HepG2 (cell line): ENCODE data around the gene TXNRD2. TPM values are rescaled to one million over a fixed set of nuclear protein-coding genes. Genes with fewer than 3 reads are reported as not detected.

Source experiments
- CENPT ChIP-seq: sonication (generic); formaldehyde crosslinking; IDR thresholded peaks from 2 replicates; pipeline ENCODE4 v1.8.0; 2022; ENCODE audit warnings: low read depth, mild to moderate bottlenecking, moderate library complexity, missing genetic modification reagents
- EED ChIP-seq: sonication (generic); formaldehyde crosslinking; IDR thresholded peaks from 2 replicates; pipeline ENCODE4 v1.5.0; 2020; ENCODE audit warnings: mild to moderate bottlenecking, missing genetic modification reagents
- GFI1 ChIP-seq: sonication (generic); formaldehyde crosslinking; IDR thresholded peaks from 2 replicates; pipeline ENCODE4 v1.5.0; 2020; ENCODE audit warnings: missing genetic modification reagents, mild to moderate bottlenecking, borderline replicate concordance
- HNRNPH1 ChIP-seq: fragments of 200-400 bp; formaldehyde crosslinking; optimal IDR thresholded peaks from 2 replicates; pipeline ENCODE3; 2017; ENCODE audit warnings: mild to moderate bottlenecking, low read depth, low read length
- REXO4 ChIP-seq: sonication (generic); formaldehyde crosslinking; IDR thresholded peaks from 2 replicates; pipeline ENCODE4 v1.8.0; 2022; ENCODE audit warnings: missing genetic modification reagents, mild to moderate bottlenecking, borderline replicate concordance
- RXRB ChIP-seq: IDR thresholded peaks from 2 replicates; pipeline ENCODE4 v1.6.1; 2016; ENCODE audit warnings: borderline replicate concordance, missing genetic modification reagents, missing compliant biosample characterization
- SP2 ChIP-seq: sonication (generic); formaldehyde crosslinking; IDR thresholded peaks from 2 replicates; pipeline ENCODE4 v1.5.1; 2020; ENCODE audit warnings: mild to moderate bottlenecking, missing genetic modification reagents
- STAG1 ChIP-seq: sonication (generic); formaldehyde crosslinking; IDR thresholded peaks from 2 replicates; pipeline ENCODE4 v1.4.0; 2020; ENCODE audit warnings: missing genetic modification reagents
- TBX2 ChIP-seq: sonication (generic); formaldehyde crosslinking; IDR thresholded peaks from 2 replicates; pipeline ENCODE4 v1.5.0; 2020; ENCODE audit warnings: missing genetic modification reagents, mild to moderate bottlenecking, borderline replicate concordance
- TCF12 ChIP-seq, 2 experiments: fragments of 450-650 bp in 1 of 2; sonication (generic) in 1 of 2; formaldehyde crosslinking in 1 of 2; IDR thresholded peaks; 2 replicates each; pipeline versions ENCODE4 v1.6.1 to v1.8.0; 2017 to 2022; ENCODE audit warnings: antibody characterized with exemption in 1 of 2, mild to moderate bottlenecking in 1 of 2, missing genetic modification reagents in 1 of 2, moderate library complexity in 1 of 2
- ZFP37 ChIP-seq: sonication (generic); formaldehyde crosslinking; IDR thresholded peaks from 2 replicates; pipeline ENCODE4 v1.4.0; 2020; ENCODE audit warnings: missing genetic modification reagents, borderline replicate concordance
- ZNF296 ChIP-seq: sonication (generic); formaldehyde crosslinking; conservative IDR thresholded peaks from 2 replicates; pipeline ENCODE4 v1.5.0; 2020; ENCODE audit warnings: mild to moderate bottlenecking, missing genetic modification reagents
- ZNF335 ChIP-seq: sonication (generic); formaldehyde crosslinking; IDR thresholded peaks from 2 replicates; pipeline ENCODE4 v1.4.0; 2020; ENCODE audit warnings: missing genetic modification reagents
- ZNF446 ChIP-seq: sonication (generic); formaldehyde crosslinking; IDR thresholded peaks from 2 replicates; pipeline ENCODE4 v1.5.0; 2020; ENCODE audit warnings: mild to moderate bottlenecking, missing genetic modification reagents
- ZNF552 ChIP-seq: sonication (generic); formaldehyde crosslinking; IDR thresholded peaks from 2 replicates; pipeline ENCODE4 v1.9.0; 2022; ENCODE audit warnings: missing genetic modification reagents, mild to moderate bottlenecking, borderline replicate concordance
- ZNF883 ChIP-seq: sonication (generic); formaldehyde crosslinking; IDR thresholded peaks from 2 replicates; pipeline ENCODE4 v1.5.1; 2020; ENCODE audit warnings: mild to moderate bottlenecking, missing genetic modification reagents; ENCODE audit errors: not compliant biosample characterization
- ZSCAN12 ChIP-seq: sonication (generic); formaldehyde crosslinking; IDR thresholded peaks from 2 replicates; pipeline ENCODE4 v1.9.0; 2021; ENCODE audit warnings: mild to moderate bottlenecking, missing genetic modification reagents
- polyA plus RNA-seq, 8 experiments: library from polyadenylated mRNA; depleted of rRNA in 3 of 8; stranded (reverse) in 7 of 8; unstranded in 1 of 8; fragments of >200 nt; fragmentation: Illumina TruSeq in 4 of 8; extraction: Trizol in 4 of 8; gene quantifications; 2 replicates each; pipeline versions ENCODE4 v1.2.1 to v1.2.3, GENCODE V29; 2011 to 2016; ENCODE audit warnings: low read depth in 4 of 8, missing spikeins in 1 of 8, mixed read lengths in 1 of 8; ENCODE audit not compliant: insufficient read depth in 1 of 8
- total RNA-seq, 5 experiments: library from RNA; depleted of rRNA; stranded (reverse); fragments of >200 nt; fragmentation: Illumina TruSeq; extraction: Trizol; gene quantifications; 2 replicates each; pipeline ENCODE4 v1.2.3, GENCODE V29; 2016; ENCODE audit warnings: low read depth in 1 of 5
- TF ChIP-seq, protein P1 (sequence below): sonication (generic); formaldehyde crosslinking; IDR thresholded peaks from 2 replicates; pipeline ENCODE4 v1.4.0; 2020; ENCODE audit warnings: mild to moderate bottlenecking, missing genetic modification reagents
- TF ChIP-seq, protein P2 (sequence below): sonication (generic); formaldehyde crosslinking; IDR thresholded peaks from 2 replicates; pipeline ENCODE4 v1.4.0; 2020; ENCODE audit warnings: mild to moderate bottlenecking, missing genetic modification reagents

TXNRD2 gene
- total and polyA plus RNA-seq, 2 of the 13 experiments (the other 11 are each of a cell fraction or from before 2014, with no cell fraction given), result 17.5 to 18.6 TPM

DNA sequence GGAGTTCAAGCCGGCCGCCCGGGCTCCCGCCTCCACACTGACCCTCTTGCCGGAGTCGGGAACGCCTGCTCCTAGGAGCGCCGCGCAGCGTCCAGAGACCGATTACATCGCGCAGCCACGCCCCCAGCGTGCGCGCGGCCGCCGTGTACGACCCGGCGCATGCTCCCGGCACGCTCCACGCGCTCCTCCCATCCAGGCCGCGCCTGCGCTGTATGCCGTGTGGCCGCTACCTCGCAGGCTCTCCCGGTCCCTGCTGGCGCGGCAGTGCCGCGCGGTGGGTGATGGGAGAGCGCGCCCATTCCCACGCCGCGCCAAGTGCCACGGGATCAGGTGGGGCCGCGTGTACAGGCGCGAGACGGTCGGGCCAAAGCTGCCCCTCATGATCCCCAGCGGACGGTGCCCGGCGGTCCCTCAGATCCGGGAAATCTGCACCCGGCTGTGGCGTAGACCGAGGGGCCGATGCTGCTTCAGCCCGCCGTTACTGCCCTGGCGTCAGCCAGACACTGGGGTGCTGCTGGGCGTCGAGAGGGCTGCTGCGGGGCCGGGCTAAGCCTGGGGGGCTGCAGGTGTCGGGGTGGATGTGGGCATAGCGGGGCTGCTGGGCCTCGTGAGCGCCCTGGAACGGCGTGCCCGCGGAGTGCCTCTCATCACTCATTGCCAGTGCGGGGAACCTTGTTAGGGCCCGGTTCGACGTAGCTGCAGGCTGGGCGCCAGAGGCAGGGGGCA, 86.7 kb downstream of the TXNRD2 start, which contains the start of the genes GNB1L and RTL10 (continued):
- TF ChIP-seq, protein P1, sequence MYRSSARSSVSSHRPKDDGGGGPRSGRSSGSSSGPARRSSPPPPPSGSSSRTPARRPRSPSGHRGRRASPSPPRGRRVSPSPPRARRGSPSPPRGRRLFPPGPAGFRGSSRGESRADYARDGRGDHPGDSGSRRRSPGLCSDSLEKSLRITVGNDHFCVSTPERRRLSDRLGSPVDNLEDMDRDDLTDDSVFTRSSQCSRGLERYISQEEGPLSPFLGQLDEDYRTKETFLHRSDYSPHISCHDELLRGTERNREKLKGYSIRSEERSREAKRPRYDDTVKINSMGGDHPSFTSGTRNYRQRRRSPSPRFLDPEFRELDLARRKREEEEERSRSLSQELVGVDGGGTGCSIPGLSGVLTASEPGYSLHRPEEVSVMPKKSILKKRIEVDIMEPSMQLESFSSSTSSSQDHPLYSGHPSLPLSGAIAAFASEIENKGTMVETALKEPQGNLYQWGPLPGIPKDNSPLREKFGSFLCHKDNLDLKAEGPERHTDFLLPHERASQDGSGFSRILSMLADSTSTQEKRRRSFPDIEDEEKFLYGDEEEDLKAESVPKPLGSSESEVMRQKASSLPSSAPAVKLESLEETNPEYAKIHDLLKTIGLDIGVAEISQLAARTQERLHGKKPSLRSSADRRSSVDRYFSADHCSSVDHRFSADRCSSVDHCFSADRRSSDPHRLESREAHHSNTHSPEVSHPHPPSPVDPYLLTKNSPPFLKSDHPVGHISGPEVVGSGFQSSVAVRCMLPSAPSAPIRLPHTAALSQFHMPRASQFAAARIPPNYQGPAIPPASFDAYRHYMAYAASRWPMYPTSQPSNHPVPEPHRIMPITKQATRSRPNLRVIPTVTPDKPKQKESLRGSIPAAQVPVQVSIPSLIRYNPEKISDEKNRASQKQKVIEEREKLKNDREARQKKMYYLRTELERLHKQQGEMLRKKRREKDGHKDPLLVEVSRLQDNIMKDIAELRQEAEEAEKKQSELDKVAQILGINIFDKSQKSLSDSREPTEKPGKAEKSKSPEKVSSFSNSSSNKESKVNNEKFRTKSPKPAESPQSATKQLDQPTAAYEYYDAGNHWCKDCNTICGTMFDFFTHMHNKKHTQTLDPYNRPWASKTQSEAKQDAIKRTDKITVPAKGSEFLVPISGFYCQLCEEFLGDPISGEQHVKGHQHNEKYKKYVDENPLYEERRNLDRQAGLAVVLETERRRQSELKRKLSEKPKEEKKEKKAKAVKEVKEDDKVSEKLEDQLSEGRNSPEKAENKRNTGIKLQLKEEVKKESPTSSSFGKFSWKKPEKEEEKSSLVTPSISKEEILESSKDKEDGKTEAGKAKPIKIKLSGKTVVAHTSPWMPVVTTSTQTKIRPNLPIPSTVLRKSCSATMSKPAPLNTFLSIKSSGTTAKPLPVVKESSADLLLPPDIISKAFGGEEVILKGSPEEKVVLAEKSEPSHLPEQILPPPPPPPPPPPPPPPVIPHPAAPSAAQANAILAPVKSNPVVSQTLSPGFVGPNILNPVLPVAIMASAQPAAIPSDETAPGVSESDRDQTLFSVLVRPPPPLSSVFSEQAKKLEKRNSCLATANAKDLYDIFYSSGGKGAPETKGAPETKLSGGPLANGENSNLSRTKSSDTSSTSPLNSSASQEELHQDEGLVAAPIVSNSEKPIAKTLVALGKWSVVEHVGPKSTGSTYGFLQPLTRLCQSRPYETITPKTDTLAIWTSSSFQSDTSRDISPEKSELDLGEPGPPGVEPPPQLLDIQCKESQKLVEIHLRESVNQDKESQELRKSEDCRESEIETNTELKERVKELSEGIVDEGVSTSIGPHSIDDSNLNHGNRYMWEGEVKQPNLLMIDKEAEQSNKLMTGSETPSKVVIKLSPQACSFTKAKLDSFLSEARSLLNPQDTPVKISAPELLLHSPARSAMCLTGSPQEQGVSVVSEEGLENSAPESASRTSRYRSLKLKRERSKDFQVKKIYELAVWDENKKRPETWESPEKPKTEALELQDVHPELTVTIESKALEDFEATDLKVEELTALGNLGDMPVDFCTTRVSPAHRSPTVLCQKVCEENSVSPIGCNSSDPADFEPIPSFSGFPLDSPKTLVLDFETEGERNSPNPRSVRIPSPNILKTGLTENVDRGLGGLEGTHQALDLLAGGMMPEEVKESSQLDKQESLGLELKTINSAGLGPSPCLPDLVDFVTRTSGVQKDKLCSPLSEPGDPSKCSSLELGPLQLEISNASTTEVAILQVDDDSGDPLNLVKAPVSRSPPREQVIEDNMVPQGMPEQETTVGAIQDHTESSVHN (CRISPR knock-in tag), result peak; percentile 65; the same call in 1 of the 2 replicates
- peak; percentile 92 for TF ChIP-seq ZNF552
- peak; percentile 67; the same call in 1 of the 2 replicates for TF ChIP-seq EED (CRISPR knock-in tag)
- no peak for TF ChIP-seq HNRNPH1
- TF ChIP-seq TCF12 (IDR thresholded peaks at IDR 0.05), result no peak
- TF ChIP-seq TCF12 (CRISPR knock-in tag; IDR thresholded peaks at IDR 0.05), result peak; percentile 54; the same call in 1 of the 2 replicates
- TF ChIP-seq CENPT (CRISPR knock-in tag), result peak; percentile 81; the same call in 1 of the 2 replicates
- peak; percentile 46; the same call in 1 of the 2 replicates for TF ChIP-seq TBX2 (CRISPR knock-in tag)
- TF ChIP-seq REXO4, result peak; percentile 83; the same call in 1 of the 2 replicates
- no peak for TF ChIP-seq ZNF335 (CRISPR knock-in tag)
- peak; percentile 56 for TF ChIP-seq ZNF883 (CRISPR knock-in tag)
- no peak; the same call in 1 of the 2 replicates for TF ChIP-seq STAG1 (CRISPR knock-in tag)
- no peak for TF ChIP-seq ZFP37 (CRISPR knock-in tag)
- TF ChIP-seq ZNF446, result 0 out of 2 replicates have a peak, but pooled peaks have one; percentile 82
- TF ChIP-seq ZSCAN12 (CRISPR knock-in tag), result peak; percentile 15; the same call in 1 of the 2 replicates
- TF ChIP-seq RXRB (CRISPR knock-in tag), result peak; percentile 46; the same call in 1 of the 2 replicates
- TF ChIP-seq ZNF296 (CRISPR knock-in tag), result peak; percentile 67; the same call in 1 of the 2 replicates
- TF ChIP-seq SP2 (CRISPR knock-in tag), result 0 out of 2 replicates have a peak, but pooled peaks have one; percentile 48
- TF ChIP-seq GFI1 (CRISPR knock-in tag), result no peak
- TF ChIP-seq, protein P2, sequence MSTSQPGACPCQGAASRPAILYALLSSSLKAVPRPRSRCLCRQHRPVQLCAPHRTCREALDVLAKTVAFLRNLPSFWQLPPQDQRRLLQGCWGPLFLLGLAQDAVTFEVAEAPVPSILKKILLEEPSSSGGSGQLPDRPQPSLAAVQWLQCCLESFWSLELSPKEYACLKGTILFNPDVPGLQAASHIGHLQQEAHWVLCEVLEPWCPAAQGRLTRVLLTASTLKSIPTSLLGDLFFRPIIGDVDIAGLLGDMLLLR (CRISPR knock-in tag), result peak; percentile 79; the same call in 1 of the 2 replicates
